ENCODE results near the gene HIGD2B.
"Not testable (repeated sequence)": the region's sequence is repeated elsewhere in the genome, so short reads cannot be mapped to it uniquely, and the experiment has no call there.

The HIGD2B gene, protein sequence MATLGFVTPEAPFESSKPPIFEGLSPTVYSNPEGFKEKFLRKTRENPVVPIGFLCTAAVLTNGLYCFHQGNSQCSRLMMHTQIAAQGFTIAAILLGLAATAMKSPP

DNA sequence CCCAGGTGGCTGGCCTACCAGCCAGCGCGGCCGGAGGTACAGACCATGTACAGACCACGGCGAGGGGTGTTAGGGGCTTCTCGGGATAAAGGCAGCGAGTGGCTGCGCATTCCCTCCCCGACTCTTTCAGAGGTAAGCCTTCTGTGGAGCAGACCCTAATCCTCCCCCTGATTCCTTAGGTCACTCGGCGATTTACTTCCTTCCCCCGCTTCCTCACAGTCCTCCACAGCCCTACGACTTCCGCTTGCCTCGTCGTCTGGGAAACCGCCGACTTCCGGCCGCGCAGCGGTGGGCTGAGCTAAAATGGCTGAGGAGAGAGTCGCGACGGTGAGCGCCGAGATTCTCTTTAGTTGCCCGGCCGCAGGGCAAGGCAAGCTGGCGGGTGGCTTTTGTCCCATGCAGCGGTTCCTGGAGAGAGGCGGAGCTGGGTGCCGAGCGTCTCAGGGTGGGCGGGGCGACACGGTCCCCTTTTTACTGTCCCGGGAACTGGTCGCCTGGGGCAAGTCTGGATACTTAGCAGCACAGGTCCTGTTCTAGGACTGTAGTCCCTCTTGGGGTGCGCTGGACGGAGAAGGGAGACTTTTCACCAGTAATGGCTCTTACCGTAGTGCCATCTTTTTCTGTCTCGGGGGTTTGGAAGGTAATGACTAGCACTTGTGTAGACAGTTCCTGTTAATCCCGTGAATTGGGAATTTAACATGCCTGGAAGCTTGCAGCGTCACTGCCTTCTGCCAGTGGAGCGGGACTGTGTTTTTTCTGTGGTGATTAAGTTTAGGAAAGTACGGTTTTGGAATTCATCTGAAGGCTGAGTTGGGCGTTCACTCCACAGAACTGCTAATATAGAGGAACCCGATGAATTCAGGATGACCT lies at the start of gene HIGD2B, which contains the start of gene BBS4:
HIGD2B (minus strand) TSS at position 258 of the 870 bp plus-strand sequence. CDS start 9,808 bp downstream, outside the sequence.
BBS4 (plus strand) TSS at position 283 of the 870 bp plus-strand sequence; CDS start at position 304, 21 bp downstream.
- DNase-seq: no peak

DNA sequence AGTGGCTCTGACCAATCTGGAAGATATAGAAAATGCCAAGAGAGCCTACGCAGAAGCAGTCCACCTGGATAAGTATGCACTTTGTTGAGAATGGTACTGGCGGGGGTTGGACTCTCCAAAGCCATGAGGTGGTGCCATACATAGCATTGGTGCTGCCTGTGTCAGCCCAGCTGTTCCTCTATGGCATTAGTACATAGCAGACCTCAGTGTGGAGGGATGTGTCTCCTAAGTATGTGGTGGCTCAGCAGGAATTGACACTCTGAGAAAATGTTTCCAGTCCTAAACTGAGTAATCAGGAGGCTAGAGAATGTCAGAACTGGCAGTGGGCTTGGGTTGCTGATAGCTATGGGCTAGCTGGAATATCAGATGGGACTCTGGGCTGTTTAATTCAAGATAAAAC lies 49.1 kb upstream of the HIGD2B start:
- no peak for DNase-seq

DNA sequence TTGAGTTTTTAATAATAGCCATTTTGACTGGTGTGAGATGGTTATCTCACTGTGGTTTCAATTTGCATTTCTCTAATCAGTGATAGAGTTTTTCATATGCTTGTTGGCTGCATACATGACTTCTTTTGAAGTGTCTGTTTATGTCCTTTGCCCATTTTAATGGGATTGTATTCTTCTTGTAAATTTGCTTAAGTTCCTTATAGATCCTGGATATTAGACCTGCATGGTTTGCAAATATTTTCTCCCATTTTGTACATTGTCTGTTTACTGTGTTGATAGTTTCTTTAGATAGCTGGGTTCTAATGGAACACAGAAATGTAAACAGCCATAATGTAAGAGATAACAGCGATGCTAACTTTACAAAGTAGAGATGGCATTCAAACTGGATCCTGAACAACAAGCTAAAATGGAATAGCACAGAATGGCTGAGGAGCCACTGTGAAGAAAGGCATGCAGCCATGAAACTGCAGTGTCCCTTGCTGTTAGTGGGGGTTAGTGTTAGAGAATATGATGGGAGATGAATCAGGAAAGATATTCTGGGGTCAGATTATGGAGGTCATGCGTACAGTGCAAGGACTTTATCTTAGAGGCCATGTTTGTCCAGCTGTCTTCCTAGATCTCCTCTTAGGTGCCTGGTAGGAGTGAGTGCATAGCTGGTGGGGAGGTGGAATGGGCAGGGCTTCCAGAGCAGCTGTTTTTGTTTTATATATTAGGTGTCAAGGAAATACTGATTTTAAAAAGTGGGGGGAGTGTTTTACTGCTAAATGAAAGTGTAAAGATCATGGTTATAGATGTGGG lies 48.2 kb upstream of the HIGD2B start:
- DNase-seq: no peak

DNA sequence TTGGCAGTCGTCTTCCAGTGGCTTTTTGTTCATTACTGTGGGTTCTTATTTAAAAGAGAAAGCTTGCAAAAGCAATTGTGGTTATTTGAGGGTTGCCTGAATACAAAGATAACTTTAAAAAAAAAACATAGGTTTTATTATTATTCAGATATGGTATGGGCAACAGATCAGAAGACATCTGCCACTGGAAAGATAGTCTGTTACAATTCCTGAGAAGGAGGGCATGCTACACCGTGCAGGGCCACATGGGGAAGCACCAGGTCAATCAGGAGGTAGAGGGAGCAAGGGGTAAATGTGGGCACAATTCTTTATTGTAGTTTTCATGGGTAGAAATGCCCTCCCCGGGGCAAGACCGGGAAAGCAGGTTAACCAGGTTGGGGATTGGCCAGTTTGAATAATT lies 46.5 kb upstream of the HIGD2B start:
- no peak for DNase-seq

DNA sequence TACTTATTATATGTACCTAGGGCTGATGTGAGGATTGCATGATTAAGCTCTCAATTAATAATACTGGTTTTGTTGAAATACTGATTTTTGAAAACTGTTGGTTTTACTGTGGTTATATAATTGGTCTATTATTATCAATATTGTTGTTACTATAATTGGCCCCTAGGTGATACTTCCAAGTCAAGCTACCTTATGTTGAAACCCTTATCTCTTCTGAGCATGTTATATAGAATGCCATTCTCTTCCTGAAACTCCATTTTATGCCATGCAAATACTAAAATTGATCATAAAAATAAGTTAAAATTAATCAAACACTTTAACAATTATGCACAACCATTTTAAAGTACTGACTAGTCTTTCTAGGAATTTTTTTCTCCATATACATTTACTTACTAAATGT lies 46.1 kb upstream of the HIGD2B start:
- DNase-seq: no peak

- DNase-seq: no peak
Measured at GRCh38 chr15:72728821-72729220, 42.8 kb upstream of the HIGD2B start.

- not testable (repeated sequence) for DNase-seq
Measured at GRCh38 chr15:72728249-72728648, 42.3 kb upstream of the HIGD2B start.

GRCh38 chr15:72727154-72727553 lies 41.2 kb upstream of the HIGD2B start:
- DNase-seq: no peak

GRCh38 chr15:72725851-72726250 lies 39.9 kb upstream of the HIGD2B start:
- not testable (repeated sequence) for DNase-seq

DNA sequence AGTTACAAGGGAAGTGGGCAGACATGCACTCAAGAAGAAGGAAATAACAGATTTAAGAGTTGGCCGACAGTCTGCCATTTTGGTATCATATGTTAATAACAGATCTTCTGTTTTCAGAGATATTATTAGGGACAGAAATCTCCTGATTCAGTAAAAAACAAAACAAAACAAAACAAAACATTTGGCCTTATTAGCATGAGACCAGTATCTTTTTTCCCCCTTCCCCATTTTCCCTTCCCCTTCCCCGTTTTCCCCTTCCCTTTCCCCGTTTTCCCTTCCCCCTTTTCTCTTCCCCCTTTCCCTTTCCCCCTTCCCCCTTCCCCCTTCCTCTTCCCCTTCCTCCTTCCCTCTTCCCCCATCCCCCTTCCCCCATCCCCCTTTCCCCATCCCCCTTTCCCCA lies 39.5 kb upstream of the HIGD2B start:
- DNase-seq: no peak

DNA sequence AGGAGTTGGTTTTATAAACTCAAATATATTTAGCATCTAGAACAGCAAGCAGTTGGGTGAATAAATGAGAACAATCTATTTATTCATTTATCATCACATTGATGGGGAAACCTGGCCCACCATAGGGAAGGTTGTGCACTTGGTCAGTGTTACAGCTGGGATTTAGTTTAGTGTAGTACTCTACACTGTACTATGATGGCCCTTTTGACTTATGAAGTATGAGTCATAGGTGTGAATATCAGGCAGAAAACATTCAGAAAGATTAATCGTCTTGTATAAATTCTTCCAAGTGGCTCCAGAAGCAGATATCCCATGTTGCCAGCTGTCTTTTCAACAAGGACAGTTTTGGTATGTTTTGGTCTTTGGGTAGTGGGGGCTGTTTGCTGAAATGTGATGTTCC lies 38.0 kb upstream of the HIGD2B start:
- DNase-seq: no peak

DNA sequence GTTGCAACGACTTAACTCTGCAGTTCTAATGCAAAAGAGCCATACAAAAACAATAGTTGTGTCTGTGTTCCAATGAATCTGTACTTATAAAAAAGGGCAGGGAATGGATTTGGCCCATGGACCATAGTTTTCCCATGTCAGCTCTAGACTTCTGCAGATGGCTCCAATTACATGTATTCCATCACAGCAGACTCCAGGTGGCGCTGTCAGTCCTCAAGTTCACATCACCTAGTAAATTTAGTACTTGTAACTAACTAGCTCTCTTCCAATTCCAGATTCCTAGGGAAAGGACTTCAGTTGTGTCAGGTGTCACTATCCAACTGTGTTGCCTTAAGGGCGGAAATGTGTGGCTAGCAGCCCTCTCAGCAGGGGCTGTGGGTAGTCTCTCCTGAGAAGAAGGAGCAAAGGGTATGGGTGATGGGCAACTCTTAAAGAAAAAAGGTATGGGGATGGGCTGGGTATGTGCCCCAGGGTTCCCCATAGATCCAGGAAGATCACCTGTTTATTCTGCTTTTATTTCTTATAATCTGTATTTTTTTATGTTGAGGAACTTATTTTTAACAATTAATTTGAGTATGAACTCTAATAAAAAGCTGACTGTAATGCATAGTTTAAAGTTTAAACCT lies 36.2 kb upstream of the HIGD2B start:
- DNase-seq: peak; percentile 71

GRCh38 chr15:72708551-72709303 lies 22.7 kb upstream of the HIGD2B start:
- not testable (repeated sequence) for DNase-seq

DNA sequence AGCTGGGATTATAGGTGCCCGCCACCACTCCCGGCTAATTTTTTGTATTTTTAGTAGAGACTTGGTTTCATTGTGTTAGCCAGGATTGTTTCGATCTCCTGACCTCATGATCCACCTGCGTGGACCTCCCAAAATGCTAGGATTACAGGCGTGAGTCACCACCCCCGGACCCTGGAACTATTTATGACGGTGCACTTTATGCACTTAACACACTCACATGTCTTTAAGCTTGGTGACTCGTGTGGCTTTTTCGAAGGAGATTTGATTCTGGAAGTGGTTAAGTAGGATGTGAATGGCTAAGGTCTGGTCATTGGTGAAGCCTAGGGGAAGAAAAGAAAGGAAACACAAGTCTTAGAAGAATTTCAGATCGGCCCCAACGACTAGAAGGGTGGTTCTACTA lies 20.3 kb upstream of the HIGD2B start:
- no peak for DNase-seq

- no peak for DNase-seq
Measured at GRCh38 chr15:72700076-72700475, 14.1 kb upstream of the HIGD2B start.

- no peak for DNase-seq
Measured at GRCh38 chr15:72698938-72699337, 13.0 kb upstream of the HIGD2B start.

- DNase-seq: no peak
Measured at GRCh38 chr15:72690938-72691337, 5.0 kb upstream of the HIGD2B start.

GRCh38 chr15:72688697-72689096 lies 2.7 kb upstream of the HIGD2B start:
- DNase-seq: no peak

GRCh38 chr15:72685301-72685924 lies 569 bp downstream of the HIGD2B start:
- DNase-seq: no peak

DNA sequence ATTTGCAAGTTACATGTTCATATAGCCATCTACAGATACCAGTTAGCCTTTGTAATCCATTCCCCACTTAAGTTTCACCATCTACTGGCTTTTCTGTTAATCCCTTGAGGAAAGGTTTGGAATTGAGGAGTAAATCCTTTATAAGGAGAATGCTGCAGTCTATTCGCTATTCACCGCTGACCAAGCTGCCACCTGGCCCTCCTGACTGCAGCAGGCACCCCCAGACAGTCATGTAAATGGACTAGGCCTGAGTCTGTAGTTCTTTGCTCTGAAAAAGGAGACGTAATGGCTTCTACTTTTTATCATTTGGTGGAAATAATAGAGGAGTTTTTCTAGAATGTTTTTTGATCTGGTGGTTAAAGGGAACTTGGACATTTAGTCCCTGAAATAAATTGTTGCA lies 3.2 kb downstream of the HIGD2B start:
- no peak for DNase-seq

GRCh38 chr15:72680931-72681330 lies 5.1 kb downstream of the HIGD2B start:
- no peak for DNase-seq

GRCh38 chr15:72676838-72677237 lies 9.1 kb downstream of the HIGD2B start:
- DNase-seq: no peak
